ENCODE measurements around the gene CLIC5.

The CLIC5 gene

GRCh38 chr6:46015119-46015968 is at the start of gene CLIC5:
TSS of gene CLIC5 (minus strand) at chr6:46015860. CDS start at chr6:46015542, 318 bp downstream.
- DNase-seq (ENCODE audit: low read depth in 2 of 3, low spot score in 1 of 3), result peak in 1 of 3 donors; percentile 23

DNA sequence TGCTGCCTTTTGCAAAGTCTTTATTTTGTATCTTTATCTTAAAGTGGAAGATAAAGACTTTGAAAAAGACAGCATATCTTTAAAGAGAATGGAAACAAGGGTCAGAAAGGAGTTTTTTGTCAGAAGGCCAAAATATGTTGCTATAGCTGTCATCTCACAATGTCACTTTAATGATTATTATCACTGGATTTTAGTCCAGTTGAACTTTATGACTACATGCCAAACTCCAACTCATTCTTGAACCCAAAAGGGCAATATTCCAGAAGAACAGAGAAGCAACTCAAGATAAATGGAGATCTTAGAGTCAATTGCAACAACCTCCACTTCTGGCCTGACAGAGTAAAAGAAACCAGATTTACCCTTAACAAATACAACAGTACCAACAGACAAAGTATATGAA is 47.3 kb upstream of the CLIC5 start:
- DNase-seq (ENCODE audit: low read depth in 2 of 3, low spot score in 1 of 3), result no peak

DNA sequence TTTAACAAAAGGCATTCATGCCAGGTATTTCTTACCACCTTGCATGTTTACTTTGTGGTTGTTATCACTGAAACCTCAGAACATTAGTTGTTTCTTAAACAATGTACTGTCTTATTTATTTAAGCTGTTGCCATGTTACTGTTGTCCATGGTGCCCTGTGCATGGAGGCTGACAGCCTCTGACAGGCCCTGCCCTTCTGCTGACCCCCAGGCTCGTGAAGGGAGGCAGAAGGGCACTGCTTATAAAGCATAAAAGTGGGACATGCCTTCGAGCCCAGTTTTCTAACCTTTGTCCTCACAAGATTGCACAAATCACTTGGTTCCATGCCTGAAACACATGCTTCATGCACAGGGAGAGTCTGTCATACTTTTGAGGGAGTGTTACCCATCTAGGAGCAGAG is 46.7 kb upstream of the CLIC5 start:
- no peak for DNase-seq (ENCODE audit: low read depth in 2 of 3, low spot score in 1 of 3)

- DNase-seq (ENCODE audit: low read depth in 2 of 3, low spot score in 1 of 3), result no peak
Observed at GRCh38 chr6:46061497-46061896, 45.8 kb upstream of the CLIC5 start.

DNA sequence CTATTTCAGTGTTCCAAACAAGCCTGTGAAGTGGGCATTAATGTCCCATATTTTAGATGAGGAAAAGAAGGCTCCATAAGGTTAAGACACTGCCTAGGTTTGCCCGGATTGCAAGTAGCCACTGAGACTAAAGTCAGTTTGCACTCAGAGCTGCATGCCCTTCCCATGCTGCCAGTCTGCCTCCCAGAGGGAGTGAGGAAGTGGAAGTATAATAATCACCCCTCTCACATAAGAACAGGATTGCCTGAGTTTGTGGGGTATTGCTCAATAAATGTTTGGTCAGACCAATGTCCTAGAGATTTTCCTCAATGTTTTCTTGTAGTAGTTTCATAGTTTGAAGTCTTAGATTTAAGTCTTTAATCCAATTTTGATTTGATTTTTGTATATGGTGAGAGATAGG is 43.9 kb upstream of the CLIC5 start:
- no peak for DNase-seq (ENCODE audit: low read depth in 2 of 3, low spot score in 1 of 3)

DNA sequence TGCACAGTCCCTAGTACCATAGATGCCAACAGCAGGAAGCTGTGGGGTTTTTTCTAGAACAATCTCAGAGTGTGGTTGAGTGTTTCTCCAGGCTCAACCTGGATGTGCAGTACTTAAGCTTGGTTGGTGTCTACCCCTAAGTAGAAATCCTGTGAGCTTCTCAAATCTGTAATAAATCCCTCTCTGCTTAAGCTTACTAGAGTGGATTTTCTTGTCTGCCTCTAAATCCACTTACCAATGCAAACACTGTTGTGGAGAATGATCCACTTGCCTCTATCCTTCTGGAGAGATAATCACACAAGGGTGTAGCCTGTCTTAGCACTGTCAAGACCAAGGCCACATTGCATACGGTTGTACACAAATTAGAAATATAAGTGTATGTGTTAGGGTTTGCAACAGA is 43.3 kb upstream of the CLIC5 start:
- no peak for DNase-seq (ENCODE audit: low read depth in 2 of 3, low spot score in 1 of 3)

DNA sequence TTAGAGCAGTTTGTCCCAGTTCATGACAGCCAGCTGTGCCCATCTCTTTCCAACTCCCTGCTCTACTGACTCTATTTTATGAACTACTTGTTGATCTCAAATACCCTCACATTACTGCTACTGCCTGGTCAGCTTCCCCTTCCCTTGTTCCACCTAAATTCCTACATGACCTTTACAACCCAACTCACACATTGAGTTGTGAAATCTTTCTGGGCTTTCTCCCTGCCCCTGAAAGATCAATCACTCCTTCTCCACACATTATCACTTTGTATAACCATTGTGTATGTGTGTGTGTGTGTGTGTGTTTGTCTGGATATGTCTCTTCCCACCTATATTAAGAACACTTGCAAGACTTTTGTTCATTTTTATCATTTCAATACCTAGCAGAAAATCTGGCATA is 42.1 kb upstream of the CLIC5 start:
- no peak for DNase-seq (ENCODE audit: low read depth in 2 of 3, low spot score in 1 of 3)

- no peak for DNase-seq (ENCODE audit: low read depth in 2 of 3, low spot score in 1 of 3)
Observed at GRCh38 chr6:46056906-46057529, 41.4 kb upstream of the CLIC5 start.

GRCh38 chr6:46054516-46054915 is 38.9 kb upstream of the CLIC5 start:
- DNase-seq (ENCODE audit: low read depth in 2 of 3, low spot score in 1 of 3), result no peak

- no peak for DNase-seq (ENCODE audit: low read depth in 2 of 3, low spot score in 1 of 3)
Observed at GRCh38 chr6:46053039-46053933, 37.6 kb upstream of the CLIC5 start.

DNA sequence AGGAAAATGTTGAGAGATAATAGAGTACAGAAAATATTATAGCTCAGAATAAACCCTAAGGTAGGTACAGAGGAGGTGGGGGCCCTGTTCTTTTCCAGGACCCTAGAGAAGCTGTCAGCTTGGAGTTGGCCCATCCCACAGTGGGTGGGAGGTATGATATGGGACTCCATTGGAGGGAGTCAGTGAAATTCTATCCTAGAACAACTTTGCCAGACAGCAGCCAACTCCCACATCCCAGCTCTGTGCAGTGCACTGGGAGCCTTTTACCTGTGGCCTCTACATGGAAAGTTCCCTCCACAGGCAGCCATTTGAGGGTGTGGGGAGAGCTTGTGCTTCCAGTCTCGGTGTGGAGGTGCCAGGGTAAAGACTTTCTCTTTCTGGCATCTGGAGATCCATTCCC is 36.8 kb upstream of the CLIC5 start:
- DNase-seq (ENCODE audit: low read depth in 2 of 3, low spot score in 1 of 3), result no peak

GRCh38 chr6:46051962-46052361 is 36.3 kb upstream of the CLIC5 start:
- no peak for DNase-seq (ENCODE audit: low read depth in 2 of 3, low spot score in 1 of 3)

GRCh38 chr6:46050845-46051405 is 35.3 kb upstream of the CLIC5 start:
- no peak for DNase-seq (ENCODE audit: low read depth in 2 of 3, low spot score in 1 of 3)

GRCh38 chr6:46048646-46049297 is 33.1 kb upstream of the CLIC5 start:
- no peak for DNase-seq (ENCODE audit: low read depth in 2 of 3, low spot score in 1 of 3)

DNA sequence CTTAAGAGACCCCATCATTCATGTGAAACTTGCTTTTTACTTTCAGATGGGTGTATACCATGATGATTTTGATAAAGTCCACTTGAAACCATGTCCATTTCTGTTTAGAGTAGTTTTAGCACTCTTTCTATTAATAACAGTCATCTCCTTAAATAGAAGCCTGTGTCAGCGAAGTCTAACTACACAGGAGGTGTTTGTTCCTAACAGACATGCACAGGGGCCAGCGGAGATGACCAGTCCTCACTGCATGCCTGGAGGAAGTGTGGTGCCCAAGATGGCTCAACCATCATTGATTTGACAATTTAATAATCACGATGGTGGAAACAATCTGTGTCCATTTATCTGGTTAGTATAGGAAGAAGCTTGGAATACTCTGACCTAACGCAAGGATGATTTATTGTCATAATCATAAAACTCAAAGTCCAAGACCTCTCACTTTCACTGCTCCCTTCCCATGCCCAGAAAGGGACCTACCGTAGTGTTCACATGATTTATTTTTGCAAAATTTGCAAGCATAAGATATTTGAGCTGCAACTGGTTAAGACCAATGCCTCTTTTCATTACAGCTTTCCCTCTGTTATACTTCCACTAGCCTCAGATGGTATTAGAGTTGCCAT is 31.0 kb upstream of the CLIC5 start:
- DNase-seq (ENCODE audit: low read depth in 2 of 3, low spot score in 1 of 3), result no peak

DNA sequence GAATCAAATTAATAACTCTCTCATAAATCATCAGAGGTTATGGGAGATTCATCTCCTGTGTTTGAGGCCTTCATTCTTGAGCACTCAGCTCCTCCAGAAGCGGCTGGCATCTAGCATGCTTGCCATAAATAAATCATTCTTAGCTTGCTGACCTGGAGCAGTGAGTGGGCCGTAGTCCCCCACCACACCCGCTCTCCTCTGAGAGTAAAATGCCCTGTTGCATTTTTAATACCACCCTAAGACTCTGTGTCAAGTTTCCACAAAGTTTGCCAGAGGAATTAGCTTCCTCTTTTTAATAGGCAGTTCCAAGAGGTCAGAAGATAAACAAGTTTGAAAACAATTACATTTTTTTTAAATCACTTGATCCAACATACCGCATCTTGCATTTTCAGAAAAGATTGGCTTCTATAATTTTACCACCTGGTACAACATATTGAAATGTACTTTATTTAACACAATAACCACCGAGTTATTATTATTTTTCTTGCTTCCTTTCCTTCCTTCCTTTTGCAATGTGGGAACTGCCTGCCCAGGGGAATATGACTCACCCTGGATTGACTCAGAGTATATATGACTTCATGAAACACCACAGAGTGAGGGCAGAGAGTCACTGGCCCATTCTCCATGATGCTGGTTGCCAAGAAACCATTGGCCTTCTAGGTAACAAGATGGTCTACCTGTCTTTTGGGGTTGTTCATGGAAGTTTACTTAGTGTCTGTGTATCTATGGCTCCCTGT is 29.4 kb upstream of the CLIC5 start:
- peak in 1 of 3 donors; percentile 10 for DNase-seq (ENCODE audit: low read depth in 2 of 3, low spot score in 1 of 3)

DNA sequence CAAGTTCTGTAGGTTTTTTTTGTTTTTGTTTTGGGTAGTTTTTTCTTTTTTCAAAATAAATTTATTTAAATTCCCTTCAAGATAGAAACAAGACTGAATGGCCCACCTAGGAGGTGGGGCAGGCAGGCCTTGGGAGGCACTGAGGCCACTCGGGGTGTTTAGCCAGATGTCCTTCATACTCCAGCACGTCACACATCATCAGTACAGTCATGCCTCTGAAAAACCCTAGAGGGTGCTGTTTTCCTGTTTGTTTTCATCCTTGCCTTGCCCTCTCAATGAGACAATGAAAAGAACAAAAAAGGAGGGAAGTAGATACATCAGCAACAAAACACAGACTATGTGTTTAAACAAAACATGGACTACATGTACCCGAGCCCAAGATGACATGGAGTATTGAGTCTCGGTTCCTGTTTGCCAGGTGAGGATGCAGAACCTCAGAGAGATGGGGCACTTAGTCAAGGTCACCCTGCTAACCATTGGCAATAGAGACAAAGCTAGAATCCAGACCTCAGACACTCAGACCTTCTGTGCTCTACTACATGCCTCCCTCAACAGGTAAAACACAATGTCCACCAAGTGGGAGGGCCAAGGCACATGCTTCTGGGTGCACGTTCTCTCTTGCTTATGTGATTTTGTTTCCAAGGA is 26.8 kb upstream of the CLIC5 start:
- DNase-seq (ENCODE audit: low read depth in 2 of 3, low spot score in 1 of 3), result no peak

- no peak for DNase-seq (ENCODE audit: low read depth in 2 of 3, low spot score in 1 of 3)
Observed at GRCh38 chr6:46040288-46040687, 24.6 kb upstream of the CLIC5 start.

DNA sequence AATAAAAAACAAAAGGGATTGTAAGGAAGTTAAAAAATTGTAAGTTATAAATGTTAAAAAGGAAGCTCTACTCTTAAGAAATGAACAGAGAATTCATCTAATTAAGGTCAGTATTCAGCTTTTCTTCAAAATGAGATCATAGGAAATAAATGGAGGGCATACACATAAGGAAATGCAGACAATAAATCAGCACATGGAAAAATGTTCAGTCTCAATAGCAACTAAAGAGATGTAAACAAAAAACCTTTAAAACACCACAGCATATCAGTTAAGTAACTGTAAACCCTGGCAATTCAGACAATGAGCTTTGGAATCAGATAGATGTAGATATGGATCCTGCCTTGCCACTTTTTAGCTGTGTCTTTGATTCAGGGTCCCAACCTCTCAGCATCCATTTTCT is 24.0 kb upstream of the CLIC5 start:
- no peak for DNase-seq (ENCODE audit: low read depth in 2 of 3, low spot score in 1 of 3)

Data from stimulated activated CD4-positive, alpha-beta T cell treated with anti-CD3 and anti-CD28 coated beads, Interleukin-12 subunit alpha, Interleukin-12 subunit beta, amount 100 ng/mL, for 48 hours (primary cell).